NCI-H1417 treated with DMSO at 0.1 percent for 48 hours (cell line): ENCODE results near the gene CNPY3.
"Not testable (repeated sequence)": the region's sequence is repeated elsewhere in the genome, so short reads cannot be mapped to it uniquely, and the experiment has no call there.

Experiments
- DNase-seq: peaks from one replicate; lab custom pipeline; 2025; lab: John Stamatoyannopoulos, UW

CNPY3 gene

DNA sequence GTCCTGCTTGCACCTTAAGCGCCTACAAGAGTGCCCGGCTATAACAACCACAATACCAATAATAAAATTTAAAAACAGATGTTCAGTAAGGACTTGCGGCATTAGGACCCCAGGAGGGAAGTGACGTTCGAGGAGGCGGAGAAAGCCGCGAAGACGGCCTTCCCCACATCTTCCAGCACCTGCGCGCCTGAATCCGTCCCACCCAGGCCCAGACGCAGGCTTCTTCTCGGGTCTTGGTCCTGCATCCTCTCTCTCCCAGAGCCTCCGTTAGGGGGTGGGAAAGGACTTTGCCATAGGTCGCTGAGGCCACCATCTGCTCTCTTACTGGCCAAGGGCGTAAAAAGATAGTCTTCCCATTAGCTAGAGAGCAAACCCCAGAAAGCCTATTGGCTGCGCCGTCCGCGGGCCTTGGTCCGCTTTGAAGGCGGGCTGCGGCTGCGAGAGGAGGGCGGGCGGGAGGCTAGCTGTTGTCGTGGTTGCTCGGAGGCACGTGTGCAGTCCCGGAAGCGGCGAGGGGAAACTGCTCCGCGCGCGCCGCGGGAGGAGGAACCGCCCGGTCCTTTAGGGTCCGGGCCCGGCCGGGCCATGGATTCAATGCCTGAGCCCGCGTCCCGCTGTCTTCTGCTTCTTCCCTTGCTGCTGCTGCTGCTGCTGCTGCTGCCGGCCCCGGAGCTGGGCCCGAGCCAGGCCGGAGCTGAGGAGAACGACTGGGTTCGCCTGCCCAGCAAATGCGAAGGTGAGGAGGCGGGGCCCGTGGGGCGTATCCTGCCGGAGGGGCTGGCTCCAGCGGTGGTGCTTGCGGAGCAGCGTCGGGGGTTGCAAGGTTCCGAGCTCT, at the start of gene CNPY3:
CNPY3 (plus strand) TSS at position 495 of the 835 bp plus-strand sequence; CDS start at position 586, 91 bp downstream.
- peak; percentile 96 for DNase-seq

DNA sequence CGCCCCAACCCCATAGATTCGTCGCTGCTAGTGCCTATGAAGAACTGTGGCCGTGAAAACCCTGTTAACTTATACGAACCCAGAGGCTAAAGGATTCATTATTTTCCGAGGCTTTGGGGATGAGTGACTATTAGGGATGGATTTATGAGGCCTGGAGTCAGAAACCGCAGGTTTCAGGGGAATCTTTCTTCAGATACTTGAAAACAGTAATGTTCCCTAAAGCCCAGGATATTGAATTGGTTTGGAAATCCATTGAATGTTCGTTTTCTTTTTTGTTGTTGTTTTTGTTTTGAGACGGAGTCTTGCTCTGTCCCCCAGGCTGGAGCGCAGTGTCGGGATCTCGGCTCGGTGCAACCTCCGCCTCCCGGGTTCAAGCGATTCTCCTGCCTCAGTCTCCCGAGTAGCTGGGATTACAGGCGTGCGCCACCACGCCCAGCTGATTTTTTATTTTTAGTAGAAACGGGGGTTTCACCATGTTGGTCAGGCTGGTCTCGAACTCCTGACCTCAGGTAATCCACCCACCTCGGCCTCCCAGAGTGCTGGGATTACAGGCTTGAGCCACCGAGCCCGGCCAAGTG, 49.0 kb upstream of the CNPY3 start:
- not testable (repeated sequence) for DNase-seq

DNA sequence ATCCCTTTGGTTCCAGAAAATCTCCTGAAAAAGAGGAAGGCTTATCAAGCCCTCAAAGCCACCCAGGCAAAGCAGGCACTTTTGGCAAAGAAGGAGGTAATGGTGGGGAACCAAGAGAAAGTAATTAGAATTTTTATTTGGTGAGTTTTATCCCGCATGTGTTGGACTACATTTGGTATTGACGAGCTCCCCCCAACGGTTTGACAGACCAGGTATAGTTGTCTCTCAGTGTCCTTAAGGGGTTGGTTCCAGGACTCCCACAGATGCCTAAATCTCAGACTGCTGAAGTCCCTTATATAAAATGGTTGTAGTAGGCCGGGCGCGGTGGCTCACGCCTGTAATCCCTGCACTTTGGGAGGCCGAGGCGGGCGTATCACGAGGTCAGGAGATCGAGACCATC, 48.4 kb upstream of the CNPY3 start:
- DNase-seq, result not testable (repeated sequence)

DNA sequence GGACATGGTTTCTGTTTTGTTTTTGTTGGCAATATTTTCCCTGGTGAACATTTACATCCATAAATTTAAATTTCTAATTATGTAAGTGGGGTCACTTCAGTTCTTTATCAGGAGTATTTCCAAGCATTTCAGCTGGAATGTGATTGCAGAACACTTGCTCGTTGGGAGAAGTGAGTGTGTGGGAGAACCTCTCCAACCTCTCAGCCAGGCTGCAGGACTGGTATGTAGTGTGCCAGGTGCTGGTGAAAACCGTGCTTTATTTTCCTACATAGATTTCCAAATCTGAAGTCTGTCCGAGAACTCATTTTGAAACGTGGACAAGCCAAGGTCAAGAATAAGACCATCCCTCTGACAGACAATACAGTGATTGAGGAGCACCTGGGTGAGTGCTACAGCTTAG, 43.6 kb upstream of the CNPY3 start:
- DNase-seq, result no peak

DNA sequence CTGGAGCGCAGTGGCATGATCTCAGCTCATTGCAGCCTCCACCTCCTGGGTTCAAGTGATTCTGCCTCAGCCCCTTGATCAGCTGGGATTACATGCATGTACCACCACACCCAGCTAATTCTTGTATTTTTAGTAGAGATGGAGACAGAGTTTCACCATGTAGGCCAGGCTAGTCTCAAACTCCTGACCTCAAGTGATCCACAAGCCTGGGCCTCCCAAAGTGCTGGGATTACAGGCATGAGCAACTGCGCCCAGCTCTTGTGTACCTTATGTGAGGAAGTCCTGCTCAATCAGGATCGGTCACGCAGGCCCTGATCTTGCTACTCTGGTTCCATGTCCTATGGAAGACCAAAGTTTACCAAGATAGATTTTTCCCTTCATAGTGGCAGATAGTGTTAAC, 41.1 kb upstream of the CNPY3 start:
- not testable (repeated sequence) for DNase-seq

DNA sequence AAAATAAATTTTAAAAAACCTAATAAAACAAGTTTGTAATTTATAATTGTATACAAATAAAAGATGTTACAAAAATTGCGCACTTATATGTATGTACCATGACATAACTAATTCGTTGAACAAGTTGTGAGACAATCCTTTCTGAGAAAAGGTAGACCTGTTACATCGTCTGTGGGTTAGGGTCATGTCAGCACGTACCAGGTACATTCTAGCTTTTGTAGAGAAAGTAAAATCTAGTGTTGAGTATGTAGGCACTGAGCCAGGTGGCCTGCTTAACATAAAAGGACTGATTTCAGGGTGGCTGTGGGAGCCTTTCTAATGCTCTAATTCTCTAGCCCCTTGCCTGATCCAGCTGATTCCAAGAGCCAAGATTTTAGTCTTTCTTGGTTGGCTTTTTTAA, 39.5 kb upstream of the CNPY3 start:
- no peak for DNase-seq

DNA sequence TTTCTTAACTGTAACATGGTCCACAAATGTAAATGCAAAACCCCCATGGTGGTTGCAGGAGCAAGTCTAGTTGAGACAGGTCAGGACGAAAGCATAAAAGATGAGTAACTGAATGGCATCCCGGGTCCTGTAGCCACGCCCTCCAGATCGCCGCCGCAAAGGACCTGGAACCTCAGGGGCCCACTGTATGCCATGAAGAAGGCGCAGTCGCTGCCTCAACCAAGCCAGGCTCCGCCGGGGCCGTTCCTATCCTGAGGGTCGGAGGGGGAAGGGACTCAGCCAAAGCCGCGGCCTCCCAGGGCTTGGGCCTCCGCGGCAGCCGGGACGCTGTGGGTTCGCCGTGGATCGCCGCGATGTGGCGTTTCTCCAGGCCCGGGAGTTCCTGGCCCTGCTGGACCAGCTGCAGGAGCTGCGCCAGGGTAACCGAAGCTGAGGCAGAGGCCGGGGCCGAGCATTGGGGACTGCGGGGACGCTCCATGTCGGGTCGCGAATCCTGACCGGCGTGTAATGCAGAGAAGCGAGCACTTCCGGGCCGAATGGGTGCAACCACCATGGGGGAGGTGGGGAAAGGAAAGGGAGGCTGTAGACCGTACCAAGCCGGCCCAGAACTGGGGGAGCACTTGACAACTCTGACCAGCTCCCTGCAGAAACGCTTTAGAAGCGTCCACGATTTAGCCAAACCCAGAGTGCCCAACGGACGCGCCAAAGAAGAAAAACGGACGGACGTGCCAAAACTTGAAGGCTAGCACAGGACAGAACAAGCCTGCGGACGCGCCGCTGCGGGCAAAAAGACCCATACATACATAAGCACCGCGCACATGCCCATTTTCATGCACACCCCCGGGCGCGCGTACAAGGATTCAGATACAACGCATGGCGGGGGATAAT, 38.7 kb upstream of the CNPY3 start:
- DNase-seq, result peak; percentile 72

DNA sequence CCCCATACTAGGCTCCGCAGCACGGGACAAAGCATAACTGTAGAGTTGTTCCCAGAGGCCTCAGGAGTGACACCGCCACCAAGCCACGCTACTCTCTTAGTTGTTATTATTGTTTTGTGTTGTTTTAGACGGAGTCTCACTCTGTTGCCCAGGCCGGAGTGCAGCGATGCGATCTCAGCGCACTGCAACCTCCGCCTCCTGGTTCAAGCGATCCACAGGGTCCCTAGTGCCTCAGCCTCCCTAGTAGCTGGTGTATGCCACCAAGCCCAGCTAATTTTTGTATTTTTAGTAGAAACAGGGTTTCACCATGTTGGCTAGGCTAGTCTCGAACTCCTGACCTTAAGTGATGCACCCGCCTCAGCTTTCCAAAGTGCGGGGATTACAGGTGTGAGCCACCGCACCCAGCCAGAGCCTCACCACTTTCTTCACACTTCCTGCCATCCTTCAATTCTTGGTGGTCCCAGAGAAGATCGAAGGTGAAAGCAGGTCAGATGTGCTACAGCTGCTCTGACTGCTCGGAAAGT, 38.0 kb upstream of the CNPY3 start:
- no peak for DNase-seq

DNA sequence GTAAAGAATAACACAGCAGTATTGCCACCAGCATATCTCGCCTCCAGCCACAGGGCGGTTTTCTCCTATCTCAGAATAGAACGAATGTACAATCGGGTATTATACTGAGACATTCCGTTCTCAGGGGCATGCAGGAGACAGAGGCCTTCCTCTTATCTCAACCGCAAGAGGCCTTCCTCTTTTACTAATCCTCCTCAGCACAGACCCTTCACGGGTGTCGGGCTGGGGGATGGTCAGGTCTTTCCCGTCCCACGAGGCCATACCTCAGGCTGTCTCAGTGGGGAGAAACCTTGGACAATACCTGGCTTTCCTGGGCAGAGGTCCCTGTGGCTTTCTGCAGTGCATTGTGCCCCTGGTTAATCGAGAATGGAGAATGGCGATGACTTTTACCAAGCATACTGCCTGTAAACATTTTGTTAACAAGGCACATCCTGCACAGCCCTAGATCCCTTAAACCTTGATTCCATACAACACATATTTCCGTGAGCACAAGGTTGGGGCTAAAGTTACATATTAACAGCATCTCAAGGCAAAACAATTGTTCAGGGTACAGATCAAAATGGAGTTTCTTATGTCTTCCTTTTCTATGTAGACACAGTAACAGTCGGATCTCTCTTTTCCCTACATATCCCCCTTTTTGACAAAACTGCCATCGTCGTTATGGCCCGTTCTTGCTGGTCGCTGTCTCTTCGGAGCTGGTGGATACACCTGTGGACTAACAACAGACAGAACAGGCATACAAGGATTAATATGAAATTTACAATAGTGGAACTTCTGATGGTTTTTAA, 35.0 kb upstream of the CNPY3 start:
- not testable (repeated sequence) for DNase-seq

DNA sequence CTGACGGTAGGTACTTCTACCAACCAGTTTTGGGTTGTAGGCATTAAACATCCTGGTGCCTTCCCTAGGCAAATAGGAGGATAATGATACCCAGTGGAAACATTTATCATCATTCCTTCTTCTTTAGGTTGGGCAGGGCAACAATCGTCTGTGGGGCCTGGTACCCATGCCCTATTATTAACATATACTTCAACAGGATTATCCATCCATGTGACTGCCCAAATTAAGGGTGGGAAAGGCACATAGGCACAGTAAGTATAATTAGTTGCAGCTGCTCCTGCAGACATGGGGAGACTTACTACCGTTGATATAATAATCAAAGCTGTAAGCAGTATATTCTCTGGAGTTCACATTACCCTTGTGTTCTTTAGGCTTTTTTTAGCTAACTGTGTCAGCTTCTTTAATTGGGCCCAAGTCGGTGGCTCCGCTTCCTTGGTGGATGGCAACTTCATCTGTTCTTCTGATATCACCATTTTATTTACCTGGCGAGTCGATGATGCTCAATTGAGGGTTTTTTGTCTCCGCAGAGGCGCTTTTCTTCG, 33.0 kb upstream of the CNPY3 start:
- DNase-seq, result peak; percentile 77

DNA sequence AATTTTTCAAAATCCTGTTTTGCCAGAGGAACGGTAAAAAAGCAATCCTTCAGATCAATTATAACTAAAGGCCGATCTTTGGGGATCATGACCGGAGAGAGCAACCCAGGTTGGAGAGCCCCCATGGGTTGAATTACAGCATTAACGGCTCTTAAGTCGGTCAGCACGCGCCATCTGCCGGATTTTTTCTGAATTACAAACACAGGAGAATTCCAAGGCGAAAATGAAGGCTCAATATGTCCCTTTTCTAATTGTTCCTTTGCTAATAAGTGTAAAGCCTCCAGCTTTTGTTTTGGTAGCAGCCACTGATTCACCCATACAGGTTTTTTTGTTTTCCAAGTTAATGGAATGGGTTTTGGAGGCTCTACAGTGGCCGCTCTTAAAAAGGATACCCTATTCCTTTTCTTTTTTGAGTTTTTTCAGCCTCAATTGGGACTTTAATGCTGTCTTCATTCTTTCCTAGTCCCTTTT, 30.4 kb upstream of the CNPY3 start:
- peak; percentile 25 for DNase-seq

DNA sequence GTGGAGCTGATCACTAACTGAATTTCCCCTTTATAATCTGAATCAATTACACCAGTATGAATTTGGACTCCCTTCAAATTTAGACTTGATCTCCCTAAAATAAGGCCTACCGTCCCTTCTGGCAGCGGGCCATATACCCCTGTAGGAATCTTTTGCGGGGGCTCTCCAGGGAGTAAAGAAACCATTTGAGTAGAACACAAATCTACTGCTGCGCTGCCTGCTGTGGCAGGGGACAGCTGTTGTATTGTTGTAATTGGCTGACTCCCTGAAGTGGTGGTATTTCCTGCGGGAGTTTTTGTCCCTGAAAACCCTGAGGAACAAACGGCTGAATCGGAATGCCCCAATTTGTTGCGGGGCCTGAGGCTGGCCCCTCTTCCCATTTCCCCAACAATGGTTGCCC, 29.4 kb upstream of the CNPY3 start:
- DNase-seq, result no peak

DNA sequence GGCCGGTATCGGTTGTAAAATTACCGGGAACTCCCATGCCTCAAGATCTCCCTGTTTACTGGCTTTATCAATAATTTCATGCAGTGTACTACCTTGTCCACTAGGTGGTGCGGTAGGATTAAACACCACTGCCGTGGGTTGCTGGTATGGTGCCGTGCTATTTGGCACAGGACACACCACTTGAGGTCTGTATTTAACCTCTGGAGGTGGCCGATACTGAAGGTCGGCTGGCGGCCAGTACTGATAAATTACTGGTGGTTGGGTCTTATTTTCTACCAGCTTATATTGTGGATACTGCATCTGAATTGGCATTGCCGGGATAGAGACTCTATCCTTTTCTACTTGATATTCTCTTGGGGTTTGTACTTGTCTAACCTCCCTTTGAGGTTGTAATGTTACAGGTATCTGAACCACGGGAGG, 27.7 kb upstream of the CNPY3 start:
- peak; percentile 75 for DNase-seq

DNA sequence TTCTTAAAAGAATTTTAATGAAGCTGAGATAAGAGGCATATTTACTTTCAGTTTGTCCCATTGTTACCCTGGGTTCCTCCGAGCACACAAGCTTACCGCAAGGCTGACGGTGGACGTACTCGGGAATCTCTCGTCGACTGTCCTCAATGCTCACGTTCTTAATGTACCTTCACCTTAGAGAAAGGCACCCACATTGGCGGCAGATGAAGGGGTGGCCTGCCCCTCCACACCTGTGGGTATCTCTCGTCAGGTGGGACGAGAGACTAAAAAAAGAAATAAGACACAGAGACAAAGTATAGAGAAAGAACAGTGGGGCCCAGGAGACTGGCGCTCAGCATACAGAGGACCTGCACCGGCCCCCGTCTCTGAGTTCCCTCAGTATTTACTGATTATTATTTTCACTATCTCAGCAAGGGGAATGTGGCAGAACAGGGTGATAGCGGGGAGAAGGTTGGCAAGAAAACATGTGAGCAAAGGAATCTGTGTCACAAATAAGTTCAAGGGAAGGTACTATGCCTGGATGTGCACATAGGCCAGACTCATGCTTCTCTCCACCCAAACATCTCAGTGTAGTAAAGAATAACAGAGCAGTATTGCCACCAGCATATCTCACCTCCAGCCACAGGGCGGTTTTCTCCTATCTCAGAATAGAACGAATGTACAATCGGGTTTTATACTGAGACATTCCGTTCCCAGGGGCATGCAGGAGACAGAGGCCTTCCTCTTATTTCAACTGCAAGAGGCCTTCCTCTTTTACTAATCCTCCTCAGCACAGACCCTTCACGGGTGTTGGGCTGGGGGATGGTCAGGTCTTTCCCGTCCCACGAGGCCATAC, 26.6 kb upstream of the CNPY3 start:
- DNase-seq, result not testable (repeated sequence)

DNA sequence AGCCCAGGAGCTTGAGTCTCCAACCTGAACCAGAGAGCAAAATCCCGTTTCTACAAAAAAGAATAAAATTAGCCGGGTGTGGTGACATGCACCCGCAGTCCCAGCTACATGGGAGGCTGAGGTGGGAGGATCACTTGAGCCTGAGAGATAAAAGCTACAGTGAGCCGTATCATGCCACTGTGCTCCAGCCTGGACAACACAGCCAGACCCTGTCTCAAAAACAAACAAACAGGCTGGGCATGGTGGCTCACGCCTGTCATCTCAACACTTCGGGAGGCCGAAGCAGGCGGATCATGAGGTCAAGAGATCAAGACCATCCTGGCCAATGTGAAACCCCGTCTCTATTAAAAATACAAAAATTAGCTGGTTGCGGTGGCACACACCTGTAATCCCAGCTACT, 24.8 kb upstream of the CNPY3 start:
- DNase-seq, result no peak

DNA sequence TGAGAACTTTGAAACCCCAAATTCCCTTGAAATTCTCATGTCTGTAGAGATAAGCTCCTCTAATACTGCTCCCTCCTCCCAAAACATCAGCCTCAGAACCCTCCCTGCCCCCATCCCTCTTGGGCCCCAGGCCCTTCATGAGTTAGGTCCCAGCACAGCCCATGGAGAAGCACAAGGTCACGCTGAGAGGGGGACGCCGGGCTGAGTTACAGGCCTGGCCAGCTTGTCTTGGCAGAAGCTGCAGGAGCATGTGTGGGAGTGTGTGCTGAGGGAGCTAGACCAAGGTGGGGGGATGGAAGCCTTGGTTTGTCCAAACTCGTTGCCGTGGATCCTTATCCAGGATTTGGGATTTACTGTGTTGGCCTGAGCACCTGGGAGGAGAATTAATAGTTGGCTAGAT, 21.9 kb upstream of the CNPY3 start:
- DNase-seq, result no peak

DNA sequence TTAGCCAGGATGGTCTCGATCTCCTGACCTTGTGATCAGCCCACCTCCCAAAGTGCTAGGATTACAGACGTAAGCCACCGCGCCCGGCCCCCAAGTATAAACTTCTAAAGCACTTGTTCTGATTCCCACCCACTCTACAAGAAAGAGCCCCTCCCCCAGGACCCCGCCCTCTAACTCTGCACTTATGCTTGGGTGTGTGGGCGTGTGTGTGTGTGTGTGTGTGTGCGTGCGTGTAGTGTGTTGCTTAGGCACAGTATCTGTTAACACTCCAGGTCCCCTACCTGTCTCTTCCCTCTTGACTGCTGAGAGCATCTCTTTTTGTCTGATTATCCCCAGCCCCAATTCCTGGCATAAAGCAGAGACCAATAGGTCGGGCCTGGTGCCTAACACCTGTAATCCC, 19.4 kb upstream of the CNPY3 start:
- no peak for DNase-seq

DNA sequence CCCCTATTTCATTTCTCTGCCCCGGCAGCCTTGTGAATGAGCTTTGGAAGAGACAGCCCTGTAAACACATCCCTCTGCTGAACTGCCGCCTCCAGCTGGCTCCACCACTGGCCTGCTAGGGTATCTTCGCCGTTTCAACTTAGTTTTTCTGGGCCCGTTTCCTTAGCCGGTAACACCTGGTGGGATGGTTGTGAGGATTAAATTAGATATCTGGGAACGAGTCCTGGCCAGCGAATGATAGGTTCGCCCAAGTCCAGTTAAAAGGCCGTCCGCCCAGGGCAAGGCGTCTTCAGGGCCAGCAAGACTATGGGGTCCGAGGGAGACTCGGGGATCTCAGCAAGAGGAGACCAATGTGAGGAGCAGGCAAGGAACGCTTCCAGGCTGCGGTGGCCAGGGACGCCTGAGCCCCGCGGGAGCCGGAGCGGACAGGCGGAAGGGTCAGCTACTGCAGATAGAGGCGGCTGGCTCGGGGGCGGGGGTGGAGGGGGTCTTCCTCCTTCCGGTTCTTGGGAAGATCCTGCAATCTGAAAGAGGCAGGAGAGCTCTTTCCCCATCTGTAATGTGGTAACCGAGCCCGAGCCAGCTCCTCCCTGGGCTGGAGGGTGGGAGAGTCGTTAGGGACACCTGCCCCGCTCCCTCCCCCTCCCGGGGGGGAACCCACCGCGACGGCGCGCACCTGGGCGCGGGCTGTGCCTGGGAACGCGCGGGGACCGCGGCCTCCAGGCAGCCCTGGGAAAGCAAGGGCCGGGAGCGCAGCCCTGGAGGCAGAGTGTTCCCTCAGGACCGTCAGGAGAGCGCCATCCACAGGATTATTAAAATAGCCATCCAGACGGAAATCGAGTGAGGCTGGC, 17.9 kb upstream of the CNPY3 start:
- DNase-seq, result no peak

DNA sequence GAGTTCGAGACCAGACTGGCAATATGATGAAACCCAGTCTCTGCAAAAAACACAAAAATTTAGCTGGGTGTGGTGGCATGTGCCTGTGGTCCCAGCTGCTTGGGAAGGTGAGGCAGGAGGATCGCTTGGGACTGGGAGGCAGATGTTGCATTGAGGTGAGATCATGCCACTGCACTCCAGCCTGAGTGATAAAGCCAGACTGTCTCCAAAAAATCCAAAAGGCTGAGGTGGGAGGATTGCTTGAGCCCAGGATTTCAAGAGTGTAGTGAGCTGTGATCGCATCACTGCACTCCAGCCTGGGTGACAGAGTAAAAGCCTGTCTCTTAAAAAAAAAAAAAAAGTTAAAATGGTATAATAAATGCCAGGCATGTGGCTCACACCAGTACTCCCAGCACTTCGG, 14.7 kb upstream of the CNPY3 start:
- no peak for DNase-seq
